Trophoblast cell (in vitro differentiated cells and primary cell): ENCODE measurements around the gene KIRREL3.

Source experiments
- DNase-seq, 2 donors: peaks; one replicate each; pipeline ENCODE4 v3.0.0-alpha.2; 2016
- H2AFZ ChIP-seq: 2 replicates; pipeline ENCODE4 v1.6.1; 2013; ENCODE audit warnings: low read length, moderate library complexity, mild to moderate bottlenecking; ENCODE audit not compliant: insufficient read depth, poor library complexity
- H2AK5ac ChIP-seq: 2 replicates; pipeline ENCODE4 v1.6.1; 2013; ENCODE audit warnings: mild to moderate bottlenecking, low read length
- H2BK120ac ChIP-seq: 2 replicates; pipeline ENCODE4 v1.6.1; 2013; ENCODE audit warnings: low read length, mild to moderate bottlenecking, moderate library complexity; ENCODE audit not compliant: insufficient read depth, poor library complexity
- H2BK12ac ChIP-seq: 2 replicates; pipeline ENCODE4 v1.6.1; 2013; ENCODE audit warnings: mild to moderate bottlenecking, low read length, moderate library complexity
- H2BK5ac ChIP-seq: 2 replicates; pipeline ENCODE4 v1.6.1; 2013; ENCODE audit warnings: low read length, low read depth, moderate library complexity, mild to moderate bottlenecking; ENCODE audit not compliant: poor library complexity
- H3K14ac ChIP-seq: 2 replicates; pipeline ENCODE4 v1.6.1; 2013; ENCODE audit warnings: mild to moderate bottlenecking, low read length
- H3K18ac ChIP-seq: 2 replicates; pipeline ENCODE4 v1.6.1; 2013; ENCODE audit warnings: mild to moderate bottlenecking, low read length
- H3K23ac ChIP-seq: 2 replicates; pipeline ENCODE4 v1.6.1; 2013; ENCODE audit warnings: low read length
- H3K27ac ChIP-seq: 2 replicates; pipeline ENCODE4 v1.5.1; 2013; ENCODE audit warnings: low read depth, mild to moderate bottlenecking, inconsistent platforms, low read length, moderate library complexity
- H3K27me3 ChIP-seq: 2 replicates; pipeline ENCODE4 v1.6.1; 2013; ENCODE audit warnings: inconsistent platforms, mild to moderate bottlenecking, low read length, moderate library complexity; ENCODE audit not compliant: insufficient read depth
- H3K36me3 ChIP-seq, 2 experiments: 1 replicate in 1 of 2; 2 replicates in 1 of 2; pipeline ENCODE4 v1.6.1; 2013; ENCODE audit warnings: low read length in 2 of 2, mild to moderate bottlenecking in 2 of 2, moderate library complexity in 1 of 2; ENCODE audit not compliant: insufficient read depth in 2 of 2, control insufficient read depth in 1 of 2
- H3K4ac ChIP-seq: 2 replicates; pipeline ENCODE4 v1.6.1; 2013; ENCODE audit warnings: low read depth, mild to moderate bottlenecking, low read length, moderate library complexity
- H3K4me1 ChIP-seq, 2 experiments: 1 replicate in 1 of 2; 2 replicates in 1 of 2; pipeline ENCODE4 v1.6.1; 2013; ENCODE audit warnings: low read length in 2 of 2, mild to moderate bottlenecking in 2 of 2, moderate library complexity in 1 of 2; ENCODE audit not compliant: insufficient read depth in 2 of 2, control insufficient read depth in 1 of 2
- H3K4me2 ChIP-seq: 2 replicates; pipeline ENCODE4 v1.6.1; 2013; ENCODE audit warnings: inconsistent platforms, mild to moderate bottlenecking, low read length, moderate library complexity
- H3K4me3 ChIP-seq: 2 replicates; pipeline ENCODE4 v1.5.1; 2013; ENCODE audit warnings: mild to moderate bottlenecking, low read depth, low read length, inconsistent platforms
- H3K79me1 ChIP-seq: one replicate; pipeline ENCODE4 v1.6.1; 2013; ENCODE audit warnings: low read length
- H3K79me2 ChIP-seq: 2 replicates; pipeline ENCODE4 v1.6.1; 2013; ENCODE audit warnings: low read length, mild to moderate bottlenecking; ENCODE audit not compliant: control insufficient read depth, insufficient read depth, poor library complexity
- H3K9ac ChIP-seq: 2 replicates; pipeline ENCODE4 v1.6.1; 2013; ENCODE audit warnings: mild to moderate bottlenecking, low read length
- H3K9me3 ChIP-seq: 2 replicates; pipeline ENCODE4 v1.6.1; 2013; ENCODE audit warnings: low read depth, mild to moderate bottlenecking, control low read depth, inconsistent platforms, low read length; ENCODE audit not compliant: insufficient read depth
- H4K12ac ChIP-seq: 2 replicates; pipeline ENCODE4 v1.6.1; 2013; ENCODE audit warnings: low read depth, mild to moderate bottlenecking, low read length, moderate library complexity
- H4K8ac ChIP-seq: 2 replicates; pipeline ENCODE4 v1.6.1; 2013; ENCODE audit warnings: low read depth, mild to moderate bottlenecking, low read length, moderate library complexity
- H4K91ac ChIP-seq: one replicate; pipeline ENCODE4 v1.6.1; 2013; ENCODE audit warnings: low read depth, mild to moderate bottlenecking, low read length, moderate library complexity
- WGBS: extraction: QIAGEN DNeasy Blood & Tissue Kit; methylation state at CpG from one replicate; pipeline ENCODE4 v1.1.7; 2013; ENCODE audit warnings: missing lambda C conversion rate; ENCODE audit not compliant: insufficient read length, insufficient coverage; ENCODE audit errors: extremely low coverage; 5-methylcytosine and 5-hydroxymethylcytosine counted together

The KIRREL3 gene

DNA sequence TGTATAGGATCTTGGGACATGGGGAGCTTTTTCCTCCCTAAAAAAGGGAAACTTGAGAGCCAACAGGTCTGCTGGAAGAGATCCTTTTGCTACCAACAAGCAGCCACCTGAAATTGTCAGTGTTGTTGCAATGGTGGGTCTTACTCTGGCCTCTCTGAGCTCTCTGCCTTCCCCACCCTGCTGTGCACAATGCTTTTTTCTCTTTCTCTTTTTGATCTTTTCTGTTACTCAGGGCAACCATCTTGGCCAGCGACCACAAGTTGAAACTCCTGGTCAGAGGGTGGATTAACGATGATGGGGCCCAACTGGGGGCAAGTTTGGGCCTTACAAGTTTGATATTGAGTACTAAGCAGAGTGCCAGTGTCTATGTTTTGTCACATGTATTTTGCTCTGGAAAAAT lies 155.8 kb downstream of the KIRREL3 start:
- Histone ChIP-seq H3K23ac (no peak overlapping the region), H2BK12ac (no peak overlapping the region), H2BK120ac (no peak overlapping the region), H4K91ac (no peak overlapping the region), H3K79me1 (no peaks in the 10 kb centered on the region), H2AK5ac (no peak overlapping the region), H3K27me3 (no peaks in the 10 kb centered on the region), H2BK5ac (no peak overlapping the region), H4K8ac (no peak overlapping the region), H3K4ac (no peak overlapping the region), H3K4me1 (no peaks in the 10 kb centered on the region), H3K14ac (no peak overlapping the region), H3K9me3 (peaks cover 2% of the 10 kb centered on the region), H3K4me3 (no peak overlapping the region), H3K4me2 (no peak overlapping the region), H3K36me3 (no peaks in the 10 kb centered on the region), H2AFZ (no peak overlapping the region), H3K27ac (no peak overlapping the region), H3K9ac (no peak overlapping the region), H3K18ac (no peak overlapping the region), H4K12ac (no peak overlapping the region), H3K79me2 (no peaks in the 10 kb centered on the region)
- WGBS, result no CpG with 5 or more reads among the region's 2 CpGs
- DNase-seq, result no peak

DNA sequence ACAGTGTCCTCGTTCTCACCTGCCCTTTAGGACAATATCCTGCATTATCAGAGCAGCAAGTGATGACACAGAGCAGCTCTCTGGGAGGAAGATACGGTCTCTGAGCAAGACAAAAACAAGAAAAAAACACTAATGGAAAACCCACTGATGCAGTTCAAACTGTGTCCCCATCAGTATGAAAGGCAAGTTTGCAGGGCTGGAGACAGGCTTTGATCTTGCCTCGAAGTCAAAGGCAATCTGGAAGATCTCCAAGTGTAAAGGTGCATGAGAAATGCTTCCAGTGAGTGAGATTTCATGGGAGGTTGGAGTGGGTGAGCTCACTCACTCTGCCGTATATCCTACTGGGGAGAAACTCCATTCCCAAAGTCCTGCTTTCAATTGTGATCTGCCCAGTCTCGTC lies 157.5 kb downstream of the KIRREL3 start:
- H3K9ac ChIP-seq, result no peak overlapping the region
- H2BK120ac ChIP-seq, result no peak overlapping the region
- H2BK5ac ChIP-seq, result no peak overlapping the region
- H4K12ac ChIP-seq, result no peak overlapping the region
- no peaks in the 10 kb centered on the region for H3K79me1 ChIP-seq
- no peak overlapping the region for H3K18ac ChIP-seq
- H3K79me2 ChIP-seq, result no peaks in the 10 kb centered on the region
- no peak overlapping the region for H3K27ac ChIP-seq
- no peak for DNase-seq
- H3K4ac ChIP-seq, result no peak overlapping the region
- H4K91ac ChIP-seq, result no peak overlapping the region
- no peaks in the 10 kb centered on the region for H3K27me3 ChIP-seq
- H3K9me3 ChIP-seq, result peaks cover 2% of the 10 kb centered on the region
- no peak overlapping the region for H3K4me2 ChIP-seq
- no peak overlapping the region for H3K14ac ChIP-seq
- H3K4me3 ChIP-seq, result no peak overlapping the region
- H3K23ac ChIP-seq, result no peak overlapping the region
- H4K8ac ChIP-seq, result no peak overlapping the region
- H3K36me3 ChIP-seq, result no peaks in the 10 kb centered on the region
- H2BK12ac ChIP-seq, result no peak overlapping the region
- H2AFZ ChIP-seq, result no peak overlapping the region
- no peak overlapping the region for H2AK5ac ChIP-seq
- peaks cover 5 to 6% of the 10 kb centered on the region in 2 experiments for H3K4me1 ChIP-seq
- WGBS, result no CpG with 5 or more reads among the region's 5 CpGs

DNA sequence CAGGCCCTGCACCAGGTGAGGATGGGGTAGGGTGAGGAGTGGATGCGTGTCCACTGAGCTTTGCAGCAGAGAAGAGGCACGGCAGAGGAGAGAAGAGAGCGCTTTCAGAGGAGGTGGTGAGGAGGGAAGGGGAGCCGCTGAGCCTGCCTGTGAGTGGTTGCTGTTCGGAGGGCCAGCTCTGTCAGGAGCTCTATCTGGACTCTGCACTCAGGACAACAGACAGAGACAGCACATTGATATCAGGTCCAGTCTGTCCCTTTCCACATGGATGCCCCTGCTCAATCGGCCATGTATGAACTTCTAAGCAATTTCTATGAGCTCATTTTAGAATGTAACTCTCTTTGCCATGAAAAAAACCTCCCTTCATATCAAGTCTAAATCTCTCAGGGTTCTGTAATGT lies 158.6 kb downstream of the KIRREL3 start:
- no peaks in the 10 kb centered on the region for H3K27me3 ChIP-seq
- no peaks in the 10 kb centered on the region for H3K36me3 ChIP-seq
- H3K4ac ChIP-seq, result no peak overlapping the region
- H3K9me3 ChIP-seq, result peaks cover 2% of the 10 kb centered on the region
- no peak overlapping the region for H3K9ac ChIP-seq
- H3K23ac ChIP-seq, result no peak overlapping the region
- no peak overlapping the region for H2AFZ ChIP-seq
- no peaks in the 10 kb centered on the region for H3K79me2 ChIP-seq
- H2BK12ac ChIP-seq, result no peak overlapping the region
- H4K8ac ChIP-seq, result no peak overlapping the region
- H3K14ac ChIP-seq, result no peak overlapping the region
- H2AK5ac ChIP-seq, result no peak overlapping the region
- no peak overlapping the region for H2BK5ac ChIP-seq
- H3K4me1 ChIP-seq, result peaks cover 5 to 6% of the 10 kb centered on the region in 2 experiments
- no peak overlapping the region for H3K27ac ChIP-seq
- no peak for DNase-seq
- H3K79me1 ChIP-seq, result no peaks in the 10 kb centered on the region
- no peak overlapping the region for H4K91ac ChIP-seq
- no CpG with 5 or more reads among the region's 6 CpGs for WGBS
- no peak overlapping the region for H3K4me2 ChIP-seq
- H4K12ac ChIP-seq, result no peak overlapping the region
- no peak overlapping the region for H3K4me3 ChIP-seq
- no peak overlapping the region for H3K18ac ChIP-seq
- no peak overlapping the region for H2BK120ac ChIP-seq

DNA sequence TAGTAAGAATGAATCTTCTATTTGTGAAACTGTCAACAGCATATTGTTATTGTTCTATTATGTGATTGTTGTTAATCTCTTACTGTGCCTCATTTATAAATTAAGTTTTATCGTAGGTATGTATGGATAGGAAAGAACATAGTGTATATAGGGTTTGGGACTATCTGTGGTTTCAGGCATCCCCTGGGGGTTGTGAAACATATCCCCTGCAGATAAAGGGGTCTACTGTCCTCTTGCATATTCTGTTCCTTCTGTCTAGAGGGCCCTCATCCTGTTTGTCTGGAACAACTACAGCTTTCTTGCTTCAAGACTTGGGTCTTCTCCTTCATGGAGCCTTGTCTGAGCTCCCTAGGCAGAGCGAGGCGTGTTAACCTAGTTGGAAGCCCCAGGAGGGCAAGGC lies 159.6 kb downstream of the KIRREL3 start:
- no CpG with 5 or more reads among the region's 3 CpGs for WGBS
- no peaks in the 10 kb centered on the region for H3K27me3 ChIP-seq

More for the DNA sequence above, 159.6 kb downstream of the KIRREL3 start:
- Histone ChIP-seq H2AK5ac (no peak overlapping the region), H3K9ac (no peak overlapping the region), H3K9me3 (peaks cover 2% of the 10 kb centered on the region), H4K91ac (no peak overlapping the region), H3K18ac (no peak overlapping the region), H3K4me1 (peaks cover 5 to 6% of the 10 kb centered on the region in 2 experiments), H4K12ac (no peak overlapping the region), H2BK5ac (no peak overlapping the region), H3K79me2 (no peaks in the 10 kb centered on the region), H2BK120ac (no peak overlapping the region), H2AFZ (no peak overlapping the region), H4K8ac (no peak overlapping the region), H3K4ac (no peak overlapping the region), H3K23ac (no peak overlapping the region), H3K14ac (no peak overlapping the region), H2BK12ac (no peak overlapping the region), H3K79me1 (no peaks in the 10 kb centered on the region), H3K4me3 (no peak overlapping the region), H3K36me3 (no peaks in the 10 kb centered on the region), H3K27ac (no peak overlapping the region), H3K4me2 (no peak overlapping the region)
- DNase-seq, result no peak
